NCI-H2196 treated with DMSO at 0.1 percent for 48 hours (cell line): Measurements from ENCODE around the gene TRHDE.

Experiments
- DNase-seq: peaks from one replicate; lab custom pipeline; 2025; ENCODE audit not compliant: unreplicated experiment; lab: John Stamatoyannopoulos, UW

TRHDE gene

DNA sequence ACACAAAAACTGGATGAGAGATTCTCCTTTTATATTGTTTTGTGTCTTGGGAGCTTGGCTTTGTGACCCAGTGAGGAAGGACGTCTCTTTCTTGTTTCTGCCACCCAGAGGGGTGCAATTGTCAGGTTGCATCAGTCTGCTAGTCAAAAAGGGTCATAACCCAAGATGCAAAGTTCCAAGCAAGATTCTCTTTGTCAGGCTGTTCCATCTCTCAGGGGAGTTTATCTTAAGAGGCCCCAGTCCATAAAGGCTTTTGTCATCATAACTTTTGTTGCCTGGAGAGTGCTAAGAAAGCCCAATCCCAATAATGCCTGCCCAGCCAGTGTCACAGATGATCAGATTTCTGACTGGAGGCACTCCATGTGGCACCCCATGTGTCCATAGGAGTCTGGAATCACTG is 444.9 kb downstream of the TRHDE start:
- no peak for DNase-seq
